G401 (cell line): ENCODE results near the gene MTHFD1L. TPM values are rescaled to one million over a fixed set of nuclear protein-coding genes. Genes with fewer than 3 reads are reported as not detected.
"Not testable (repeated sequence)": the region's sequence is repeated elsewhere in the genome, so short reads cannot be mapped to it uniquely, and the experiment has no call there.

Experiments
- DNase-seq: peaks from one replicate; pipeline ENCODE4 v3.0.0-alpha.2; 2015; ENCODE audit warnings: low spot score
- in situ Hi-C: cut with HindIII; loops from 2 replicates; pipeline ENCODE4 v1.10.0; 2016; ENCODE audit warnings: low sequenced_read_pairs, mixed read lengths
- total RNA-seq: library from RNA; depleted of rRNA; stranded (reverse); fragments of >200 nt; shearing (Covaris generic); gene quantifications from 2 replicates; pipeline ENCODE4 v1.2.3, GENCODE V29; 2014

MTHFD1L gene
- total RNA-seq, 1 experiment from 2014 or later, result 59.6 TPM

DNA sequence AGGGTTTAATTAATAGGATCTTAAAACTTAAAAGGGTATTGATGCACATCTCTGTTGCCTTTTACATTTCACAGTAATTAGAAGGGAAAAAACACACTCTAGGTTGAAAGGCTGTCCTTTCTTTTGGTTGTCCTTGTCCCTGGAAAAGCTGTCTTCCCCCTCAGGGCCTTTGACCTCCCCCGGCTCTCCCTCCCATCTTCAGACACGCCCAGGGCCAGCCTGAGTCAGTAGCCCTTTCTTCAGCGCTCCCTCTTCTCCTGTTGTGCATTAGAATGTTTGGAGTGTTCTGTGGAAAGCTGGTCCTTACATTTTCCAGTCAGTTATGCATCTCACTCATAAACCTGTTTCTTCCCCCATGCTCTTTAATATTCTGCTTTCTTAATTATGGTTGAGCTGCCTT, 157.0 kb downstream of the MTHFD1L start:
- no peak for DNase-seq
- in situ Hi-C loops, result loop anchor here (25.0 kb wide), 2 partner anchors 135 to 290 kb away; no protein-coding TSS in a partner anchor

DNA sequence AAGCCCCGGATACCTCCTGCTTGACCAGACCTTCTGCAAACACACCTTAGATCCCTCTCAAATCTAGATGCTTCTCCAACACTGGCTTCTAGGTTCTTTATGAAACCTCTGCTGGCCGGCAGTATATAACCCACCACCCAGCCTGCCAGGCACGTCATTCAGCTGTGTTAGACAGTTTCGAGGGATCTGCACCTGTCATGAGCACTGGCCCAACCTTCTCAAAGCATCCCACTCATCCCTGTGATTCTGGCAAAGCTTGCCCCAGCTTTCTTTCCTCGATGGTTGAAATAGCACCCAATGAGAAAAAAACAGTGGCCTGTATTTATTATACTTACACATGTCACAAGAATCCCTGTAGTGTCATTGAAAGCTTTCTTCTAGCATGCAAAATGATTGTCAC, 157.8 kb downstream of the MTHFD1L start:
- no peak for DNase-seq
- in situ Hi-C loops, result loop anchor here (25.0 kb wide), 2 partner anchors 136 to 289 kb away; no protein-coding TSS in a partner anchor

- DNase-seq, result no peak
- in situ Hi-C loops, result loop anchor here (25.0 kb wide), 2 partner anchors 137 to 288 kb away; no protein-coding TSS in a partner anchor
These were observed 159.1 kb downstream of the MTHFD1L start for GRCh38 chr6:151024597-151024996.

GRCh38 chr6:151025076-151025475, 159.6 kb downstream of the MTHFD1L start:
- in situ Hi-C loops, result no loop called here
- DNase-seq, result no peak

GRCh38 chr6:151026041-151026663, 160.7 kb downstream of the MTHFD1L start:
- in situ Hi-C loops, result no loop called here
- DNase-seq, result no peak

DNA sequence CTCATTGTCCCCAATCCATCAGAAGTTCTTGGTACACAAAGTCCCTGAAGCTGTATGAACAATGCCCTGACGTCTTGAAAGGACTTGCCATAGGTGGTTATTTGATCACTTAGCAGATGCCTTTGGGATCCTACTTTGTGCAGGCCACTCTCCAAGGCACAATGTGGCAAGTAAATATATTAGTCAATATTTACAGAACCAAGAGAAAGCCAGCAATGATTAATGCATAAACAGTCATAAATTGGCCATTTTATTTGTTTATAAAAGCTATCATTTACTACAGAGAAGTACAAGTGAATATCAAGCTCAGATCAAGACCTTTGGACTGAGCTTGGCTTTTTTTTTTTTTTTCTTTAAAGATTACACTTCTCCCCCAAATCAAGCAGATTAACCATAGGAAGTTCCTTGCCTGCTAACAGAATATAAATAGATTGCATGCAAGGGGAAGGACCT, 161.8 kb downstream of the MTHFD1L start:
- in situ Hi-C loops, result no loop called here

GRCh38 chr6:151027936-151028838, 162.7 kb downstream of the MTHFD1L start:
- in situ Hi-C loops, result no loop called here
- no peak for DNase-seq

More for the DNA sequence above, 161.8 kb downstream of the MTHFD1L start:
- no peak for DNase-seq

GRCh38 chr6:151029970-151030369, 164.5 kb downstream of the MTHFD1L start:
- no peak for DNase-seq
- in situ Hi-C loops, result no loop called here

GRCh38 chr6:151032034-151032433, 166.5 kb downstream of the MTHFD1L start:
- DNase-seq, result no peak
- in situ Hi-C loops, result no loop called here

DNA sequence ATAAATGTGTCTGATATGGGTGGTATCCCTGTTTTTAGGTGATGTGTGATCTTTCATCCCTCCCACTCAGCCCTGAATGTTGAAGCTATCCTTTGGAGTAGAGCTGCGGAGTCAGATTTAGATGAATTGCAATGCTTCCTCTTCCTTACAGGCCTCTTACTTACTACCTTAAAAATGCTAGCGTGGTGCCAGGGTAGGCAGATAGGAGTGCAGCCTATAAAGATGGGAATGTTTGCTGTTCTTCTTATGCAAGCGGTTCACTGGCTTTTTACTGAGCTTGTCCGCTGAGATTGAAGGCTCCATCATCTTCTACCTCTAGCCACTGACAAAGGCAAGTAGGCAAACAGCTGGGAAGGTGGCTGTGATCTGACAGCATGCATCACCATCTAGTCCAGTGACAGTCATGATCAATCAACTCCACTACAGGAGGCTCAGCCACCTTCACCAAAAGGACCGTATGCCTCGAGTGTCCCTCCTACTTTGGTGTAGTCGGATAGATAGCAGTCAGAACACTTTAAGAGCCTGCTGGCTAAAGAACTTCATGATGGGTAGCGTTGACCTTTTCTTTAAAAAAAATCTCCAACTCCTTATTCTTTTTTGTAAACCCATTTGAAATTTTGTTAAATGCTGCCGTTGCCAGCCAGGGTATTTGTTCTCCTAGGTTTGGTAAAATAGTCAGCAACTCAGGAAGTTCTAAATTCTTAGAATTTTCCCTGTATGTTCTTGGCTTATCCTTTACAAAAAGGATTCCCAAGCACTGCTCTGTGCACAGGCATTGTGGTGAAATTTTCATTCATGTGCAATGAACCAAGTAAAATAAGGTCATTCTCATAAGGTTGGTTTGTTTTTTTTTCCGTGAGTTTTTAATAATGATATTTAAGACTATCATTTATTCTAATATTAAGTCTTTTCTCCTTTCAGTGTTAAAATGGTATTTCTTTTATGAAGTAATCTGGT, 169.6 kb downstream of the MTHFD1L start:
- in situ Hi-C loops, result no loop called here
- DNase-seq, result no peak

GRCh38 chr6:151036211-151036721, 170.8 kb downstream of the MTHFD1L start:
- in situ Hi-C loops, DNase-seq: not testable (repeated sequence)

- DNase-seq, result no peak
- in situ Hi-C loops, result no loop called here
These were observed 171.6 kb downstream of the MTHFD1L start for GRCh38 chr6:151036869-151037680.

DNA sequence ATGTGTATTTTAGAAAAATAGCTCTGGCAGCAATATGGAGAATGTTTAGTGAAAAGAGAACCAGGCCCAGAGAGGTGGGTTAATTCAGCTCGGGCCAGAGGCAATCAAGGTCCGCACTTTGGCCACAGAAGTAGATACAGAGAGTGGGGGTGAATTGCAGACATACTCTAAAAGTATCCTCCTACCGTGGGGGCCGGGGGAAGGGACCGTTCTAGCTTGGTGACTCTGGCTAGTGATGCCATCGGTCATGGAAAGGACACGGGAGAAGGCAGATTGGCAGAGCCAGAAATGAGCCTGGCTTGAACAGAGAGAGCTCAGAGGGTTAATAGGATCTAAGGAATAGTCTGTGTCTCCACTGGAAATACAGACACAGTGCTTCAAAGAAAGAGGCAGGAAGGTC, 173.1 kb downstream of the MTHFD1L start:
- in situ Hi-C loops, result no loop called here

GRCh38 chr6:151040888-151041521, 175.5 kb downstream of the MTHFD1L start:
- DNase-seq, in situ Hi-C loops: not testable (repeated sequence)

More for the DNA sequence above, 173.1 kb downstream of the MTHFD1L start:
- DNase-seq, result no peak

DNA sequence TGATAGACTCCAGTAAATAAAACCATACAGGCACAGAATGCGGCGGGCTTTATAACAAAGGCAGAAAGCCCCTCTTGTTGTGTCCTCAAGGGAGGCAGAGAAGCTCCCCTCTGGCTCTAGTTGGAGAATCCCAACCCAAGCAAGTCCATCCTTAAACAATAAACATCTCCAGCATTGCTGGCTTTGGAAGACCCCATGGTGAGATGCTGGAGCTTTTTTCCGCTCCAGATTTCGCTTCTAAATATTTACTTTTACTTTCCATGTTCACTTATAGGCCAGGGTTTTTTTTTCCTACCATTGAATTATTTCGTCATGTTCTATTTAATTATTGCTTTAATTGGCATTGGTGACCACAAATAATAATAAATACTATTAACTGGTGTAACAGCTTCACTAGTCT, 176.2 kb downstream of the MTHFD1L start:
- in situ Hi-C loops, result no loop called here
- no peak for DNase-seq

GRCh38 chr6:151042911-151043330, 177.4 kb downstream of the MTHFD1L start:
- DNase-seq, result peak; percentile 72
- in situ Hi-C loops, result not testable (repeated sequence)

GRCh38 chr6:151043944-151044343, 178.4 kb downstream of the MTHFD1L start:
- in situ Hi-C loops, result no loop called here
- DNase-seq, result no peak
